Vagina (tissue), 2 donors: ENCODE data around the gene MTSS2.

Source experiments
- CTCF ChIP-seq, 3 experiments: fragments of 450-650 bp in 2 of 3; fragments of 200-600 bp in 1 of 3; sonication (generic) in 1 of 3; IDR thresholded peaks; one replicate each; pipeline ENCODE4 v1.5.1; 2017 to 2019; ENCODE audit warnings: antibody characterized with exemption in 3 of 3, mild to moderate bottlenecking in 2 of 3, moderate library complexity in 2 of 3
- POLR2A ChIP-seq, 2 donors: fragments of 450-650 bp; IDR thresholded peaks; one replicate each; pipeline ENCODE4 v1.6.1; 2017; ENCODE audit warnings: antibody characterized with exemption in 2 of 2, mild to moderate bottlenecking in 2 of 2, moderate library complexity in 2 of 2
- POLR2AphosphoS5 ChIP-seq, 2 donors: sonication (generic); formaldehyde crosslinking; IDR thresholded peaks; one replicate each; pipeline ENCODE4 v1.9.0; 2017; ENCODE audit warnings: antibody characterized with exemption in 2 of 2, mild to moderate bottlenecking in 2 of 2, low read depth in 1 of 2; ENCODE audit not compliant: insufficient read depth in 1 of 2

GRCh38 chr16:70687671-70688245 is 1.9 kb upstream of the MTSS2 start:
- no peak for TF ChIP-seq CTCF (IDR thresholded peaks at IDR 0.05)
- no peak for TF ChIP-seq POLR2AphosphoS5 (IDR thresholded peaks at IDR 0.05; ENCODE audit: insufficient read depth in 1 of 2, low read depth in 1 of 2)
- no peak for TF ChIP-seq POLR2A (IDR thresholded peaks at IDR 0.05)
